NCI-H2107 (cell line): ENCODE data around the gene FARS2.
"Not testable (repeated sequence)": the region's sequence is repeated elsewhere in the genome, so short reads cannot be mapped to it uniquely, and the experiment has no call there.

Experiments used
- DNase-seq: peaks from one replicate; lab custom pipeline; 2025; lab: John Stamatoyannopoulos, UW

FARS2 gene

GRCh38 chr6:5665667-5666066, 404.4 kb downstream of the FARS2 start:
- no peak for DNase-seq

- DNase-seq = no peak
These were observed 405.4 kb downstream of the FARS2 start for GRCh38 chr6:5666695-5667094.

- DNase-seq = no peak
These were observed 406.4 kb downstream of the FARS2 start for GRCh38 chr6:5667737-5668136.

GRCh38 chr6:5670381-5670780, 409.1 kb downstream of the FARS2 start:
- no peak for DNase-seq

GRCh38 chr6:5670811-5671561, 409.7 kb downstream of the FARS2 start:
- no peak for DNase-seq

GRCh38 chr6:5671601-5672559, 410.6 kb downstream of the FARS2 start:
- no peak for DNase-seq

- no peak for DNase-seq
These were observed 411.3 kb downstream of the FARS2 start for GRCh38 chr6:5672581-5673011.

- DNase-seq = no peak
These were observed 411.9 kb downstream of the FARS2 start for GRCh38 chr6:5673019-5673790.

- DNase-seq = no peak
These were observed 412.8 kb downstream of the FARS2 start for GRCh38 chr6:5674141-5674540.

- DNase-seq = no peak
These were observed 413.4 kb downstream of the FARS2 start for GRCh38 chr6:5674721-5675120.

GRCh38 chr6:5676701-5677100, 415.4 kb downstream of the FARS2 start:
- DNase-seq = no peak

- no peak for DNase-seq
These were observed 416.1 kb downstream of the FARS2 start for GRCh38 chr6:5677219-5678000.

- DNase-seq = no peak
These were observed 418.0 kb downstream of the FARS2 start for GRCh38 chr6:5679270-5679669.

GRCh38 chr6:5679691-5680090, 418.4 kb downstream of the FARS2 start:
- no peak for DNase-seq

- no peak for DNase-seq
These were observed 418.8 kb downstream of the FARS2 start for GRCh38 chr6:5680095-5680494.

GRCh38 chr6:5681480-5681879, 420.2 kb downstream of the FARS2 start:
- DNase-seq = no peak

GRCh38 chr6:5682530-5682929, 421.2 kb downstream of the FARS2 start:
- DNase-seq = no peak

- DNase-seq = not testable (repeated sequence)
These were observed 422.4 kb downstream of the FARS2 start for GRCh38 chr6:5683747-5684146.

GRCh38 chr6:5684320-5685053, 423.2 kb downstream of the FARS2 start:
- DNase-seq = no peak

GRCh38 chr6:5693225-5694145, 432.2 kb downstream of the FARS2 start:
- DNase-seq = no peak
